DOHH2 (cell line): Measurements from ENCODE around the gene GAST.

Experiments used
- CTCF ChIP-seq: fragments of 200-600 bp; sonication (generic); IDR thresholded peaks from one replicate; pipeline ENCODE4 v1.5.1; 2014; ENCODE audit warnings: antibody characterized with exemption, mild to moderate bottlenecking, low read depth, low read length; ENCODE audit not compliant: poor library complexity, severe bottlenecking
- EZH2phosphoT487 ChIP-seq: fragments of 200-600 bp; sonication (generic); IDR thresholded peaks from 2 replicates; pipeline ENCODE4 v1.6.1; 2017; ENCODE audit warnings: borderline replicate concordance, mild to moderate bottlenecking, antibody characterized with exemption, low read length, moderate library complexity, mixed read lengths

- no peak for TF ChIP-seq CTCF
- TF ChIP-seq EZH2phosphoT487, result no peak
Measured at GRCh38 chr17:41664587-41665565, 47.3 kb upstream of the GAST start.
